Measurements from ENCODE around the gene MRPL37.

Gene MRPL37

GRCh38 chr1:54241364-54241763 lies 41.4 kb downstream of the MRPL37 start:
- DNase-seq: no peak

GRCh38 chr1:54243022-54243421 lies 43.1 kb downstream of the MRPL37 start:
- no peak for DNase-seq

GRCh38 chr1:54244655-54245054 lies 44.7 kb downstream of the MRPL37 start:
- DNase-seq: no peak

GRCh38 chr1:54245501-54245900 lies 45.5 kb downstream of the MRPL37 start:
- DNase-seq: no peak

- no peak for DNase-seq
Measured at GRCh38 chr1:54246116-54246721, 46.3 kb downstream of the MRPL37 start.

GRCh38 chr1:54247863-54248515 lies 48.0 kb downstream of the MRPL37 start:
- no peak for DNase-seq

GRCh38 chr1:54248966-54249365 lies 49.0 kb downstream of the MRPL37 start:
- DNase-seq: no peak

- no peak for DNase-seq
Measured at GRCh38 chr1:54249819-54250435, 50.0 kb downstream of the MRPL37 start.

GRCh38 chr1:54250670-54251069 lies 50.7 kb downstream of the MRPL37 start:
- DNase-seq: no peak

- no peak for DNase-seq
Measured at GRCh38 chr1:54252371-54252936, 52.5 kb downstream of the MRPL37 start.

- DNase-seq: no peak
Measured at GRCh38 chr1:54253480-54253879, 53.5 kb downstream of the MRPL37 start.

- DNase-seq: no peak
Measured at GRCh38 chr1:54254055-54254454, 54.1 kb downstream of the MRPL37 start.

- no peak for DNase-seq
Measured at GRCh38 chr1:54255026-54255702, 55.2 kb downstream of the MRPL37 start.

GRCh38 chr1:54256522-54257345 lies 56.8 kb downstream of the MRPL37 start:
- DNase-seq: no peak

GRCh38 chr1:54257346-54257620 lies 57.3 kb downstream of the MRPL37 start:
- DNase-seq: no peak

- DNase-seq: no peak
Measured at GRCh38 chr1:54257876-54258275, 57.9 kb downstream of the MRPL37 start.

GRCh38 chr1:54259546-54260140 lies 59.7 kb downstream of the MRPL37 start:
- DNase-seq: no peak

- no peak for DNase-seq
Measured at GRCh38 chr1:54260810-54261209, 60.8 kb downstream of the MRPL37 start.

GRCh38 chr1:54262244-54262643 lies 62.3 kb downstream of the MRPL37 start:
- no peak for DNase-seq

- DNase-seq: no peak
Measured at GRCh38 chr1:54263601-54264226, 63.7 kb downstream of the MRPL37 start.

- no peak for DNase-seq
Measured at GRCh38 chr1:54265126-54265525, 65.2 kb downstream of the MRPL37 start.

GRCh38 chr1:54265659-54266058 lies 65.7 kb downstream of the MRPL37 start:
- no peak for DNase-seq
